OCI-LY7 (cell line): Measurements from ENCODE around the gene CNTNAP4. TPM values are rescaled to one million over a fixed set of nuclear protein-coding genes. Genes with fewer than 3 reads are reported as not detected.

Experiments
- BruUV-seq: library from RNA; stranded (reverse); fragments of 400-500 nt; replicated peaks from 2 replicates; lab custom pipeline; 2021; lab: Mats Ljungman, UMichigan
- CTCF ChIA-PET: fragments of 300-600 bp; sonication (Branson Sonifier 250); formaldehyde crosslinking; loops from one replicate; lab custom pipeline; 2022; ENCODE audit warnings: antibody characterized with exemption; ENCODE audit not compliant: unreplicated experiment; lab: Charles Lee
- POLR2A ChIA-PET: fragments of 300-600 bp; sonication (Branson Sonifier 250); formaldehyde crosslinking; loops from one replicate; lab custom pipeline; 2022; ENCODE audit warnings: antibody characterized with exemption; lab: Charles Lee
- DNase-seq: peaks from one replicate; pipeline ENCODE4 v3.0.0-alpha.2; 2015; ENCODE audit warnings: low spot score
- H2AFZ ChIP-seq: fragments of 200-600 bp; sonication (generic), shearing (Covaris generic); 2 replicates; pipeline ENCODE4 v1.6.1; 2014; ENCODE audit warnings: mild to moderate bottlenecking, antibody characterized with exemption, low read length, moderate library complexity
- H3K27ac ChIP-seq: fragments of 200-600 bp; sonication (generic); 2 replicates; pipeline ENCODE4 v1.5.1; 2014; ENCODE audit warnings: mixed run types, low read depth, mild to moderate bottlenecking, moderate library complexity, low read length, inconsistent platforms; ENCODE audit not compliant: poor library complexity, severe bottlenecking
- H3K36me3 ChIP-seq: fragments of 200-600 bp; sonication (generic); 2 replicates; pipeline ENCODE4 v1.6.1; 2014; ENCODE audit warnings: mild to moderate bottlenecking, antibody characterized with exemption, low read length, moderate library complexity, mixed read lengths; ENCODE audit not compliant: insufficient read depth
- H3K4me1 ChIP-seq: fragments of 200-600 bp; sonication (generic); 2 replicates; pipeline ENCODE4 v1.5.1; 2014; ENCODE audit warnings: mild to moderate bottlenecking, low read length; ENCODE audit not compliant: insufficient read depth, poor library complexity, severe bottlenecking
- H3K4me2 ChIP-seq: fragments of 200-600 bp; sonication (generic); 2 replicates; pipeline ENCODE4 v1.6.1; 2014; ENCODE audit warnings: mild to moderate bottlenecking, low read length
- H3K4me3 ChIP-seq: fragments of 200-600 bp; sonication (generic); 2 replicates; pipeline ENCODE4 v1.5.1; 2014; ENCODE audit warnings: mild to moderate bottlenecking, low read depth, low read length; ENCODE audit not compliant: poor library complexity, severe bottlenecking
- H3K79me2 ChIP-seq: fragments of 200-600 bp; sonication (generic); 2 replicates; pipeline ENCODE4 v1.6.1; 2016; ENCODE audit warnings: low read depth, mild to moderate bottlenecking, low read length, moderate library complexity, mixed read lengths; ENCODE audit not compliant: insufficient read depth
- H3K9me2 ChIP-seq: fragments of 200-600 bp; sonication (generic); 2 replicates; pipeline ENCODE4 v1.6.1; 2016; ENCODE audit warnings: mild to moderate bottlenecking, low read length, mixed read lengths; ENCODE audit not compliant: insufficient read depth
- H3K9me3 ChIP-seq: fragments of 200-600 bp; sonication (generic); 2 replicates; pipeline ENCODE4 v1.6.1; 2014; ENCODE audit warnings: mild to moderate bottlenecking, mixed run types, low read length, mixed read lengths
- H4K20me1 ChIP-seq: fragments of 200-600 bp; sonication (generic); 2 replicates; pipeline ENCODE4 v1.6.1; 2014; ENCODE audit warnings: mild to moderate bottlenecking, antibody characterized with exemption, low read length, moderate library complexity, mixed read lengths; ENCODE audit not compliant: insufficient read depth
- EZH2phosphoT487 ChIP-seq: fragments of 200-600 bp; sonication (generic); IDR thresholded peaks from 2 replicates; pipeline ENCODE4 v1.6.1; 2018; ENCODE audit warnings: low read depth, borderline replicate concordance, mild to moderate bottlenecking, mixed run types, antibody characterized with exemption, low read length, moderate library complexity, mixed read lengths
- intact Hi-C: fragments of 100-400 bp; cut with micrococcal nuclease; formaldehyde crosslinking; loops from one replicate; pipeline ENCODE4 v1.10.0; 2022; ENCODE audit not compliant: unreplicated experiment
- total RNA-seq, 2 experiments: library from RNA; depleted of rRNA in 1 of 2; stranded (reverse); fragments of >200 nt in 1 of 2; shearing (Covaris generic) in 1 of 2; gene quantifications; 2 replicates each; pipeline ENCODE4 v1.2.3, GENCODE V29; 2014 to 2022
- TF ChIP-seq, protein P1 (sequence below): fragments of 200-600 bp; sonication (generic); conservative IDR thresholded peaks from 2 replicates; pipeline ENCODE4 v1.5.1; 2014; ENCODE audit warnings: mild to moderate bottlenecking, antibody characterized with exemption, low read length, moderate library complexity, mixed read lengths

The CNTNAP4 gene
- total RNA-seq, 2 experiments from 2014 or later = not detected

- TF ChIP-seq EZH2phosphoT487 = no peak
- TF ChIP-seq, protein P1, sequence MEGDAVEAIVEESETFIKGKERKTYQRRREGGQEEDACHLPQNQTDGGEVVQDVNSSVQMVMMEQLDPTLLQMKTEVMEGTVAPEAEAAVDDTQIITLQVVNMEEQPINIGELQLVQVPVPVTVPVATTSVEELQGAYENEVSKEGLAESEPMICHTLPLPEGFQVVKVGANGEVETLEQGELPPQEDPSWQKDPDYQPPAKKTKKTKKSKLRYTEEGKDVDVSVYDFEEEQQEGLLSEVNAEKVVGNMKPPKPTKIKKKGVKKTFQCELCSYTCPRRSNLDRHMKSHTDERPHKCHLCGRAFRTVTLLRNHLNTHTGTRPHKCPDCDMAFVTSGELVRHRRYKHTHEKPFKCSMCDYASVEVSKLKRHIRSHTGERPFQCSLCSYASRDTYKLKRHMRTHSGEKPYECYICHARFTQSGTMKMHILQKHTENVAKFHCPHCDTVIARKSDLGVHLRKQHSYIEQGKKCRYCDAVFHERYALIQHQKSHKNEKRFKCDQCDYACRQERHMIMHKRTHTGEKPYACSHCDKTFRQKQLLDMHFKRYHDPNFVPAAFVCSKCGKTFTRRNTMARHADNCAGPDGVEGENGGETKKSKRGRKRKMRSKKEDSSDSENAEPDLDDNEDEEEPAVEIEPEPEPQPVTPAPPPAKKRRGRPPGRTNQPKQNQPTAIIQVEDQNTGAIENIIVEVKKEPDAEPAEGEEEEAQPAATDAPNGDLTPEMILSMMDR = no peak
- intact Hi-C loops = no loop called here
- Histone ChIP-seq H2AFZ (no peak overlapping the region), H4K20me1 (no peaks in the 10 kb centered on the region), H3K4me2 (no peak overlapping the region), H3K27ac (no peak overlapping the region), H3K9me3 (no peaks in the 10 kb centered on the region), H3K4me1 (no peaks in the 10 kb centered on the region), H3K4me3 (no peak overlapping the region), H3K36me3 (no peaks in the 10 kb centered on the region), H3K79me2 (no peaks in the 10 kb centered on the region), H3K9me2 (no peaks in the 10 kb centered on the region)
- BruUV-seq = no TSS peak
- DNase-seq = no peak
- ChIA-PET CTCF (no interaction called here), POLR2A (interaction anchor here (0.8 kb wide), 1 partner anchor 15 kb away, joined by 3 read pairs; no protein-coding TSS in a partner anchor)
Observed at GRCh38 chr16:76280421-76281215, 3.4 kb downstream of the CNTNAP4 start.

GRCh38 chr16:76287466-76287865, 10.3 kb downstream of the CNTNAP4 start:
- Histone ChIP-seq H3K4me2 (no peak overlapping the region), H2AFZ (no peak overlapping the region), H3K4me3 (no peak overlapping the region), H3K9me3 (peaks cover 15% of the 10 kb centered on the region), H3K9me2 (no peaks in the 10 kb centered on the region), H3K4me1 (no peaks in the 10 kb centered on the region), H3K36me3 (no peaks in the 10 kb centered on the region), H4K20me1 (no peaks in the 10 kb centered on the region), H3K27ac (no peak overlapping the region), H3K79me2 (no peaks in the 10 kb centered on the region)
- intact Hi-C loops = no loop called here
- DNase-seq = no peak
- TF ChIP-seq, protein P1 = no peak
- TF ChIP-seq EZH2phosphoT487 = no peak
- POLR2A ChIA-PET = interaction anchor here (0.5 to 0.7 kb wide), 2 partner anchors 348 to 867 kb away, joined by 3 read pairs; no protein-coding TSS in a partner anchor
- CTCF ChIA-PET = no interaction called here
- BruUV-seq = no TSS peak

GRCh38 chr16:76292218-76292617, 15.0 kb downstream of the CNTNAP4 start:
- no peak overlapping the region for H3K4me3 ChIP-seq
- no peaks in the 10 kb centered on the region for H4K20me1 ChIP-seq
- H3K79me2 ChIP-seq = no peaks in the 10 kb centered on the region
- BruUV-seq = no TSS peak
- ChIA-PET CTCF (no interaction called here), POLR2A (interaction anchor here (1.3 kb wide), 1 partner anchor 13 kb away, joined by 3 read pairs; no protein-coding TSS in a partner anchor)
- peaks cover 11% of the 10 kb centered on the region for H3K4me1 ChIP-seq
- H3K27ac ChIP-seq = no peak overlapping the region
- H3K36me3 ChIP-seq = no peaks in the 10 kb centered on the region
- intact Hi-C loops = no loop called here
- TF ChIP-seq EZH2phosphoT487 = no peak
- H3K9me2 ChIP-seq = no peaks in the 10 kb centered on the region
- no peak overlapping the region for H3K4me2 ChIP-seq
- no peak overlapping the region; the same call in 1 of the 2 replicates for H2AFZ ChIP-seq
- peaks cover 14% of the 10 kb centered on the region for H3K9me3 ChIP-seq
- no peak for DNase-seq
